Frontal cortex (tissue), 4 donors: ENCODE measurements around the gene IP6K3. TPM values are rescaled to one million over a fixed set of nuclear protein-coding genes. Genes with fewer than 3 reads are reported as not detected.

ENCODE experiments used
- DNase-seq, 2 donors: peaks; one replicate each; pipeline ENCODE4 v3.0.0; 2012; ENCODE audit warnings: low spot score in 2 of 2
- FAIRE-seq: peaks from 2 replicates; lab custom pipeline; 2012; peaks lifted over from hg19 to GRCh38; lab: Jason Lieb, UNC
- total RNA-seq: library from RNA; depleted of rRNA; stranded (reverse); fragments of >200 nt; gene quantifications from one replicate; pipeline ENCODE4 v1.2.3, GENCODE V29; 2014
- donor health status: control.
- donor health status: control.
- donor health status: control.

The IP6K3 gene
- total RNA-seq = not detected

- DNase-seq (peak; percentile 53 to 57), FAIRE-seq (peak; percentile 13)
These were observed at the start of gene IP6K3 for GRCh38 chr6:33746651-33747100. IP6K3 (minus strand) TSS chr6:33746905; CDS start chr6:33735476, 11,429 bp downstream.

GRCh38 chr6:33794910-33795623 is 48.4 kb upstream of the IP6K3 start:
- DNase-seq (no peak), FAIRE-seq (no peak)

- FAIRE-seq = no peak
- DNase-seq = no peak
These were observed 46.3 kb upstream of the IP6K3 start for GRCh38 chr6:33792981-33793380.

GRCh38 chr6:33791620-33792019 is 44.9 kb upstream of the IP6K3 start:
- FAIRE-seq (no peak), DNase-seq (no peak)

- DNase-seq = no peak
These were observed 44.2 kb upstream of the IP6K3 start for GRCh38 chr6:33790910-33791309.

GRCh38 chr6:33790379-33790778 is 43.7 kb upstream of the IP6K3 start:
- no peak for DNase-seq
- no peak for FAIRE-seq

More at GRCh38 chr6:33790910-33791309, 44.2 kb upstream of the IP6K3 start:
- no peak for FAIRE-seq

GRCh38 chr6:33789550-33789895 is 42.8 kb upstream of the IP6K3 start:
- FAIRE-seq (no peak), DNase-seq (no peak)

GRCh38 chr6:33788694-33789549 is 42.2 kb upstream of the IP6K3 start, which contains the start of gene LEMD2:
LEMD2 (minus strand) TSS chr6:33789130; CDS start chr6:33789116, 14 bp downstream.
- DNase-seq (peak; percentile 96 to 98), FAIRE-seq (no peak)

- peak; percentile 75 to 78 for DNase-seq
- no peak for FAIRE-seq
These were observed 41.4 kb upstream of the IP6K3 start for GRCh38 chr6:33787954-33788693.

GRCh38 chr6:33787346-33787953 is 40.7 kb upstream of the IP6K3 start:
- no peak for FAIRE-seq
- no peak for DNase-seq

- DNase-seq (no peak), FAIRE-seq (no peak)
These were observed 40.0 kb upstream of the IP6K3 start for GRCh38 chr6:33786736-33787135.

GRCh38 chr6:33785778-33786177 is 39.1 kb upstream of the IP6K3 start:
- FAIRE-seq = no peak
- DNase-seq = no peak

GRCh38 chr6:33784787-33785186 is 38.1 kb upstream of the IP6K3 start:
- no peak for FAIRE-seq
- DNase-seq = no peak

GRCh38 chr6:33783781-33784520 is 37.2 kb upstream of the IP6K3 start:
- DNase-seq (no peak), FAIRE-seq (no peak)

- FAIRE-seq = no peak
- no peak for DNase-seq
These were observed 35.9 kb upstream of the IP6K3 start for GRCh38 chr6:33782561-33782960.

GRCh38 chr6:33781131-33781975 is 34.6 kb upstream of the IP6K3 start:
- FAIRE-seq (no peak), DNase-seq (peak in 1 of 2 donors; percentile 31)

- DNase-seq (no peak), FAIRE-seq (no peak)
These were observed 33.2 kb upstream of the IP6K3 start for GRCh38 chr6:33779895-33780294.

GRCh38 chr6:33779290-33779689 is 32.6 kb upstream of the IP6K3 start:
- DNase-seq (no peak), FAIRE-seq (no peak)
